Measurements from ENCODE around the gene WDFY3. TPM values are rescaled to one million over a fixed set of nuclear protein-coding genes. Genes with fewer than 3 reads are reported as not detected.

The WDFY3 gene
- total RNA-seq, 2 experiments from 2014 or later: 0.09 to 0.38 TPM

GRCh38 chr4:84804136-84804535, 162.4 kb downstream of the WDFY3 start:
- Mint-ChIP-seq H3K36me3 (ENCODE audit: low read depth) (no peaks in the 10 kb centered on the region), H3K4me3 (no peak overlapping the region), H3K4me1 (ENCODE audit: low read depth) (no peaks in the 10 kb centered on the region), H3K27ac (no peak overlapping the region), H3K9me3 (no peaks in the 10 kb centered on the region), H3K27me3 (no peaks in the 10 kb centered on the region)
- ChIA-PET POLR2A (no interaction called here), CTCF (no interaction called here)
- TF ChIP-seq CTCF (IDR thresholded peaks at IDR 0.05): no peak
- intact Hi-C loops (cut with micrococcal nuclease): no loop called here
- DNase-seq: no peak
- no peak for ATAC-seq

GRCh38 chr4:84803720-84804119, 162.8 kb downstream of the WDFY3 start:
- no peaks in the 10 kb centered on the region for H3K9me3 Mint-ChIP-seq
- ATAC-seq: no peak
- H3K27me3 Mint-ChIP-seq: no peaks in the 10 kb centered on the region
- CTCF ChIA-PET: no interaction called here
- no peaks in the 10 kb centered on the region for H3K4me1 Mint-ChIP-seq (ENCODE audit: low read depth)
- no peak for DNase-seq
- intact Hi-C loops (cut with micrococcal nuclease): no loop called here
- no peak overlapping the region for H3K27ac Mint-ChIP-seq
- POLR2A ChIA-PET: no interaction called here
- H3K4me3 Mint-ChIP-seq: no peak overlapping the region
- no peaks in the 10 kb centered on the region for H3K36me3 Mint-ChIP-seq (ENCODE audit: low read depth)
- no peak for TF ChIP-seq CTCF (IDR thresholded peaks at IDR 0.05)

GRCh38 chr4:84803116-84803515, 163.4 kb downstream of the WDFY3 start:
- Mint-ChIP-seq H3K9me3 (no peaks in the 10 kb centered on the region), H3K4me3 (no peak overlapping the region), H3K27ac (no peak overlapping the region), H3K27me3 (no peaks in the 10 kb centered on the region), H3K36me3 (ENCODE audit: low read depth) (no peaks in the 10 kb centered on the region), H3K4me1 (ENCODE audit: low read depth) (no peaks in the 10 kb centered on the region)
- ChIA-PET POLR2A (no interaction called here), CTCF (no interaction called here)
- DNase-seq: no peak
- no peak for ATAC-seq
- no peak for TF ChIP-seq CTCF (IDR thresholded peaks at IDR 0.05)
- intact Hi-C loops (cut with micrococcal nuclease): no loop called here

- intact Hi-C loops (cut with micrococcal nuclease): no loop called here
- Mint-ChIP-seq H3K27ac (no peak overlapping the region), H3K9me3 (no peaks in the 10 kb centered on the region), H3K4me1 (ENCODE audit: low read depth) (no peaks in the 10 kb centered on the region), H3K27me3 (no peaks in the 10 kb centered on the region), H3K4me3 (no peak overlapping the region), H3K36me3 (ENCODE audit: low read depth) (no peaks in the 10 kb centered on the region)
- ATAC-seq (no peak), DNase-seq (no peak)
- POLR2A ChIA-PET: no interaction called here
- CTCF ChIA-PET: no interaction called here
- TF ChIP-seq CTCF (IDR thresholded peaks at IDR 0.05): no peak
These were observed 166.2 kb downstream of the WDFY3 start for GRCh38 chr4:84800256-84800655.

GRCh38 chr4:84799318-84799717, 167.2 kb downstream of the WDFY3 start:
- no peak overlapping the region for H3K27ac Mint-ChIP-seq
- no peak for ATAC-seq
- no peaks in the 10 kb centered on the region for H3K9me3 Mint-ChIP-seq
- TF ChIP-seq CTCF (IDR thresholded peaks at IDR 0.05): no peak
- ChIA-PET CTCF (no interaction called here), POLR2A (no interaction called here)
- DNase-seq: no peak
- no peaks in the 10 kb centered on the region for H3K36me3 Mint-ChIP-seq (ENCODE audit: low read depth)
- no peaks in the 10 kb centered on the region for H3K4me1 Mint-ChIP-seq (ENCODE audit: low read depth)
- no peaks in the 10 kb centered on the region for H3K27me3 Mint-ChIP-seq
- no peak overlapping the region for H3K4me3 Mint-ChIP-seq
- intact Hi-C loops (cut with micrococcal nuclease): no loop called here
